Measurements from ENCODE around the gene VSIG10L2. TPM values are rescaled to one million over a fixed set of nuclear protein-coding genes. Genes with fewer than 3 reads are reported as not detected.

Gene VSIG10L2
- total RNA-seq, 2 experiments from 2014 or later, result not detected

DNA sequence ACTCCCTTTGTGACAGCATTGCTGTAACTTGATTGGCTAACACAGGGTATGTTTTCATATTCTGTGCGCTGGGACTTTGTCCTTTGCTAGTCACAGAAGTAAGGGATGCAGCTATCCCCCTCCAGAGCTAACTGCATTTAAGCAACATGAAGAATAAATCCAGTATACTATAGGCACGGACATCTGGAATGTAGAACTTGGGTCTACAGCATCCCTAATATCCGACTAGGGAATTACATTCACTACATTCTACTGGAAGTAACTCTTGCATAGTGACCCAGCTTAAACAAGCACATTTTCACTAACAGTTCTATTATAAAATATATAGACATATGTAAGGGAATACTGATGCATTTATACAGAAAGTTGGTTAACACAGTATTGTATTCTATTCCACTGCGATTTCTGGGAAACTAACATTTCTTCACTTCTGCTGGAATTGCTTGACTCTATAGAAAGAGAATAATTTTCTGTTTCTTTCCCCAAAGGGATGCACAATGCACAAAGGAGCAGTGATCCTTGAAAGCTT is 13.1 kb downstream of the VSIG10L2 start:
- POLR2A ChIA-PET, result no interaction called here

GRCh38 chr11:125959511-125959910 is 13.7 kb downstream of the VSIG10L2 start:
- peaks cover 4% of the 10 kb centered on the region for H3K4me1 Mint-ChIP-seq (ENCODE audit: low read depth)
- ChIA-PET POLR2A (no interaction called here), CTCF (no interaction called here)
- DNase-seq, result no peak
- H3K36me3 Mint-ChIP-seq (ENCODE audit: low read depth), result no peaks in the 10 kb centered on the region
- ATAC-seq, result no peak
- H3K4me3 Mint-ChIP-seq, result no peak overlapping the region
- H3K27ac Mint-ChIP-seq, result no peak overlapping the region
- peaks cover 6% of the 10 kb centered on the region for H3K9me3 Mint-ChIP-seq (ENCODE audit: insufficient read depth)
- no peaks in the 10 kb centered on the region for H3K27me3 Mint-ChIP-seq (ENCODE audit: low read depth)

More for the DNA sequence above, 13.1 kb downstream of the VSIG10L2 start:
- CTCF ChIA-PET, result no interaction called here
- Mint-ChIP-seq H3K9me3 (ENCODE audit: insufficient read depth) (peaks cover 6% of the 10 kb centered on the region), H3K27ac (no peak overlapping the region), H3K36me3 (ENCODE audit: low read depth) (no peaks in the 10 kb centered on the region), H3K27me3 (ENCODE audit: low read depth) (no peaks in the 10 kb centered on the region), H3K4me3 (no peak overlapping the region), H3K4me1 (ENCODE audit: low read depth) (peaks cover 4% of the 10 kb centered on the region)
- no peak for DNase-seq
- no peak for ATAC-seq

- Mint-ChIP-seq H3K27ac (no peak overlapping the region), H3K4me3 (no peak overlapping the region), H3K27me3 (ENCODE audit: low read depth) (no peaks in the 10 kb centered on the region), H3K9me3 (ENCODE audit: insufficient read depth) (peaks cover 6% of the 10 kb centered on the region), H3K36me3 (ENCODE audit: low read depth) (no peaks in the 10 kb centered on the region), H3K4me1 (ENCODE audit: low read depth) (peaks cover 4% of the 10 kb centered on the region)
- DNase-seq, result no peak
- POLR2A ChIA-PET, result no interaction called here
- ATAC-seq, result no peak
- CTCF ChIA-PET, result no interaction called here
These were observed 14.1 kb downstream of the VSIG10L2 start for GRCh38 chr11:125959931-125960330.

DNA sequence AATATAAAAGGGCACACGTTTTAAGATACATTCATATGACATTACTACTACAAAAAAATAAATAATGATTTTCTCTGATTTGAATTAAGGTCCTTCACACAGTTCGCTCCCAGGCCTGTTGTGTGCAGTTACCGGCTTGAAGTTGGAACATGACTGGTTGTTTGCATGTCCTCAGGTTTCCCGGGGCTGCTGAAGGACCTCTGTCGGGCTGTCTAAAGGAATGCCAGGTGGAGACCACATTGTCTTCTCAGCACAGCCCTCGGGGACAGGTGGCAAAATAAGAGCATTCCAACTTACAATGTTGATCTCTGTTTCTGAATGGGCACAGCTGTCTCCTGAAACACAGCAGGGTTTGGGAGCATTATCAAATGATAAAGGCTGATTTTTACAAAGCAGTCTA is 14.9 kb downstream of the VSIG10L2 start:
- POLR2A ChIA-PET, result no interaction called here
- DNase-seq, result no peak

GRCh38 chr11:125967515-125967914 is 21.7 kb downstream of the VSIG10L2 start:
- Mint-ChIP-seq H3K27ac (no peak overlapping the region), H3K36me3 (ENCODE audit: low read depth) (no peaks in the 10 kb centered on the region), H3K4me1 (ENCODE audit: low read depth) (peaks cover 2% of the 10 kb centered on the region), H3K27me3 (ENCODE audit: low read depth) (no peaks in the 10 kb centered on the region), H3K4me3 (no peak overlapping the region), H3K9me3 (ENCODE audit: insufficient read depth) (peaks cover 5% of the 10 kb centered on the region)
- POLR2A ChIA-PET, result no interaction called here
- DNase-seq (no peak), ATAC-seq (no peak)
- CTCF ChIA-PET, result no interaction called here

More for the DNA sequence above, 14.9 kb downstream of the VSIG10L2 start:
- Mint-ChIP-seq H3K27me3 (ENCODE audit: low read depth) (no peaks in the 10 kb centered on the region), H3K4me1 (ENCODE audit: low read depth) (peaks cover 4% of the 10 kb centered on the region), H3K27ac (no peak overlapping the region), H3K9me3 (ENCODE audit: insufficient read depth) (peaks cover 6% of the 10 kb centered on the region), H3K36me3 (ENCODE audit: low read depth) (no peaks in the 10 kb centered on the region), H3K4me3 (no peak overlapping the region)
- no peak for ATAC-seq
- CTCF ChIA-PET, result no interaction called here

DNA sequence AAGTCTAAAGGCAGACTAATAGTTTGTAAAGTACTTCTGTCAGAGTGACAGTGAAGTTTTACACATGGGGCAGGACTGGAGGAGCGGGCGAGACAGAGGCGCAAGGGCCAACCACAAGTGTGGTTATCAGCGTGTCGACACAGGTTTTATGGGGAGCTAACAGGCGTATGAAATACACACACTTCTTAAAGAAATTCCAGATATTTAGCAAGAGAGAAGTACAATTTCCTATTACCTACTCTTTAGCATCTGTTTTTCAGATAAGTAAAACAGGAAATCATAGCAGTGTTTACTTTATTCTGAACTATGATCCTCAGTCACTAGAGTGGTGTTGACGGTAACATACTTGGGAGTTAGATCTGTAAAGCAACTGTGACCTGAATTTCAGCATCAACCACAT is 22.5 kb downstream of the VSIG10L2 start:
- DNase-seq (no peak), ATAC-seq (no peak)
- Mint-ChIP-seq H3K9me3 (ENCODE audit: insufficient read depth) (no peaks in the 10 kb centered on the region), H3K27me3 (ENCODE audit: low read depth) (no peaks in the 10 kb centered on the region), H3K27ac (no peak overlapping the region), H3K36me3 (ENCODE audit: low read depth) (no peaks in the 10 kb centered on the region), H3K4me3 (no peak overlapping the region), H3K4me1 (ENCODE audit: low read depth) (peaks cover 2% of the 10 kb centered on the region)
- ChIA-PET POLR2A (no interaction called here), CTCF (no interaction called here)

GRCh38 chr11:125971618-125972017 is 25.8 kb downstream of the VSIG10L2 start:
- H3K27me3 Mint-ChIP-seq (ENCODE audit: low read depth), result peaks cover 3% of the 10 kb centered on the region
- no peaks in the 10 kb centered on the region for H3K9me3 Mint-ChIP-seq (ENCODE audit: insufficient read depth)
- ChIA-PET CTCF (no interaction called here), POLR2A (no interaction called here)
- no peak overlapping the region for H3K27ac Mint-ChIP-seq
- no peaks in the 10 kb centered on the region for H3K36me3 Mint-ChIP-seq (ENCODE audit: low read depth)
- peaks cover 2% of the 10 kb centered on the region for H3K4me1 Mint-ChIP-seq (ENCODE audit: low read depth)
- ATAC-seq, result no peak
- no peak overlapping the region for H3K4me3 Mint-ChIP-seq
- DNase-seq, result no peak

- Mint-ChIP-seq H3K36me3 (ENCODE audit: low read depth) (no peaks in the 10 kb centered on the region), H3K4me3 (no peak overlapping the region), H3K4me1 (ENCODE audit: low read depth) (no peaks in the 10 kb centered on the region), H3K27me3 (ENCODE audit: low read depth) (peaks cover 3% of the 10 kb centered on the region), H3K9me3 (ENCODE audit: insufficient read depth) (no peaks in the 10 kb centered on the region), H3K27ac (no peak overlapping the region)
- ATAC-seq, result no peak
- DNase-seq, result no peak
- ChIA-PET POLR2A (no interaction called here), CTCF (no interaction called here)
These were observed 28.4 kb downstream of the VSIG10L2 start for GRCh38 chr11:125974284-125974683.

DNA sequence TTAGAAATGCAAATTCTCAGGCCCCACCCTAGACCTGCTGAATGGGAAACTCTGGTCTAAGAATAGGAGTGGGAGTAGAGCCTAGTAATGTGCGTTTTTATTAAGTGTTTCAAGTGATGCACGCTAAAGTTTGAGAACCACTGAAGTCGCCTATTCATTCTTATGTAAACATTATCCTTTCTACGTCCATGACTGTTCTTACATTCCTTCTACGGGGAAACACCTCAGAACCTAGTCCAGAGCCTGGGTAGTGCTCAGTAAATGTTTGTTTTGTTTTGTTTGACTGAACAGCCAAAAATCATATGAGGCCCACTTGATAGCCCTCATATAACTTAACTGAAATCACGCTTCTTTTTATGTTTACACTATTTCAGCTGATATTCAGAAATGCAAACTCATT is 29.8 kb downstream of the VSIG10L2 start:
- Mint-ChIP-seq H3K27me3 (ENCODE audit: low read depth) (peaks cover 3% of the 10 kb centered on the region), H3K4me1 (ENCODE audit: low read depth) (no peaks in the 10 kb centered on the region), H3K9me3 (ENCODE audit: insufficient read depth) (no peaks in the 10 kb centered on the region), H3K36me3 (ENCODE audit: low read depth) (no peaks in the 10 kb centered on the region), H3K4me3 (no peak overlapping the region), H3K27ac (no peak overlapping the region)
- DNase-seq (no peak), ATAC-seq (no peak)
- ChIA-PET POLR2A (no interaction called here), CTCF (no interaction called here)

DNA sequence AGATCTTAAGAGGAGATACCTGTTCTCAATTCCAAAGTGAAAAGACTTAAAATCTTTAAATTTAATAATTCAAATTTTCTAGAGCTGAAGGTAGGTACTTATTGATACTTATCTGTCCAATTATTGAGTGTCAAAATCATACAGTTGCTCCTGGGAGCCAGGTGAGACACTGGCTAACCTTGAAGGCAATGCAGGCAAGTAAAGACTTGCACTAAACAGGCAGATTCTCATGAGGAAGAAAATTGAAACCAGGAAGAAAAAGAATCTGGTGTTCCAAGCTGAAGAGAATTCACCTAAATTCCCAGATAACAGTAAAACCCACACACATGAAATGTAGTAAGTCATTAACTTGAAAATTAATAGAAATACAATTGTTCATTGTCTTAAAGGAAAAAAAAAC is 30.3 kb downstream of the VSIG10L2 start:
- Mint-ChIP-seq H3K27ac (no peak overlapping the region), H3K4me3 (no peak overlapping the region), H3K4me1 (ENCODE audit: low read depth) (no peaks in the 10 kb centered on the region), H3K9me3 (ENCODE audit: insufficient read depth) (no peaks in the 10 kb centered on the region), H3K27me3 (ENCODE audit: low read depth) (peaks cover 3% of the 10 kb centered on the region), H3K36me3 (ENCODE audit: low read depth) (no peaks in the 10 kb centered on the region)
- ChIA-PET POLR2A (no interaction called here), CTCF (no interaction called here)
- DNase-seq (no peak), ATAC-seq (no peak)

GRCh38 chr11:125977333-125977732 is 31.5 kb downstream of the VSIG10L2 start:
- DNase-seq, result no peak
- ChIA-PET CTCF (no interaction called here), POLR2A (no interaction called here)
- Mint-ChIP-seq H3K36me3 (ENCODE audit: low read depth) (no peaks in the 10 kb centered on the region), H3K4me3 (no peak overlapping the region), H3K9me3 (ENCODE audit: insufficient read depth) (no peaks in the 10 kb centered on the region), H3K4me1 (ENCODE audit: low read depth) (no peaks in the 10 kb centered on the region), H3K27ac (no peak overlapping the region), H3K27me3 (ENCODE audit: low read depth) (peaks cover 3% of the 10 kb centered on the region)
- no peak for ATAC-seq

DNA sequence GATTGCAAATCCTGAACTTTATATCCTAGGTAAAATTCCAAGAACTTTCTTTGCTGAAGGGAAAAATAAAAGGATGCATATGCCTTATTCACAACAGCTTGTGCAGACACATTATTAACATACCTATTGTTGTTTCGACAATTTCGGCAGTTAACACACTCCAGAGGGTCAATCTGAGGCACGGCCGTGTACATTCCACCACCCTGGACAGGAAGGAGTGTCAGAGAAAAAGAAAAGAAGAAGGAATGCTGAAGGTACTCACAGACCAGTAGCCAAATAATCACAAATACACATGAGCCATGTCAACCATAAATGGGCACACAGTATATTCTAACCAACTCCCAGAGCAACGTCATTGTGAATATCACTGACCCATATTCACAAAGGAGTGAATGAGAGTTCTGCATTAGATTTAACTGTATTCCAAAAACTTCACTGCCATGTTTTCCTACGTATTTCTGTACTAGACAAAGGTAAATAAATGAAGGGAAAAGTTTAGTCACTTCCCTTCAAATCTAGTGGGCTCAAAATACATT is 32.4 kb downstream of the VSIG10L2 start:
- no peak overlapping the region for H3K4me3 Mint-ChIP-seq
- ChIA-PET CTCF (no interaction called here), POLR2A (no interaction called here)

GRCh38 chr11:125978778-125979407 is 33.0 kb downstream of the VSIG10L2 start:
- Mint-ChIP-seq H3K4me3 (no peak overlapping the region), H3K27me3 (ENCODE audit: low read depth) (peaks cover 3% of the 10 kb centered on the region), H3K4me1 (ENCODE audit: low read depth) (no peaks in the 10 kb centered on the region), H3K9me3 (ENCODE audit: insufficient read depth) (no peaks in the 10 kb centered on the region), H3K36me3 (ENCODE audit: low read depth) (no peaks in the 10 kb centered on the region), H3K27ac (no peak overlapping the region)
- DNase-seq (no peak), ATAC-seq (no peak)
- ChIA-PET CTCF (no interaction called here), POLR2A (no interaction called here)

More for the DNA sequence above, 32.4 kb downstream of the VSIG10L2 start:
- Mint-ChIP-seq H3K9me3 (ENCODE audit: insufficient read depth) (no peaks in the 10 kb centered on the region), H3K27ac (no peak overlapping the region), H3K36me3 (ENCODE audit: low read depth) (no peaks in the 10 kb centered on the region), H3K27me3 (ENCODE audit: low read depth) (peaks cover 3% of the 10 kb centered on the region), H3K4me1 (ENCODE audit: low read depth) (no peaks in the 10 kb centered on the region)
- DNase-seq (no peak), ATAC-seq (no peak)

All from activated CD8-positive, alpha-beta T cell treated with anti-CD3 and anti-CD28 coated beads, Interleukin-2, amount 10 ng/mL, durations not matched to agents 7 days and 5 days (primary cell).